NOMO-1 (cell line): Measurements from ENCODE around the gene ZNF880.
"Not testable (repeated sequence)": the region's sequence is repeated elsewhere in the genome, so short reads cannot be mapped to it uniquely, and the experiment has no call there.

ENCODE experiments used
- DNase-seq, 2 experiments: peaks; one replicate each; lab custom pipeline; 2025; ENCODE audit not compliant: unreplicated experiment in 2 of 2; lab: John Stamatoyannopoulos, UW

Gene ZNF880

DNA sequence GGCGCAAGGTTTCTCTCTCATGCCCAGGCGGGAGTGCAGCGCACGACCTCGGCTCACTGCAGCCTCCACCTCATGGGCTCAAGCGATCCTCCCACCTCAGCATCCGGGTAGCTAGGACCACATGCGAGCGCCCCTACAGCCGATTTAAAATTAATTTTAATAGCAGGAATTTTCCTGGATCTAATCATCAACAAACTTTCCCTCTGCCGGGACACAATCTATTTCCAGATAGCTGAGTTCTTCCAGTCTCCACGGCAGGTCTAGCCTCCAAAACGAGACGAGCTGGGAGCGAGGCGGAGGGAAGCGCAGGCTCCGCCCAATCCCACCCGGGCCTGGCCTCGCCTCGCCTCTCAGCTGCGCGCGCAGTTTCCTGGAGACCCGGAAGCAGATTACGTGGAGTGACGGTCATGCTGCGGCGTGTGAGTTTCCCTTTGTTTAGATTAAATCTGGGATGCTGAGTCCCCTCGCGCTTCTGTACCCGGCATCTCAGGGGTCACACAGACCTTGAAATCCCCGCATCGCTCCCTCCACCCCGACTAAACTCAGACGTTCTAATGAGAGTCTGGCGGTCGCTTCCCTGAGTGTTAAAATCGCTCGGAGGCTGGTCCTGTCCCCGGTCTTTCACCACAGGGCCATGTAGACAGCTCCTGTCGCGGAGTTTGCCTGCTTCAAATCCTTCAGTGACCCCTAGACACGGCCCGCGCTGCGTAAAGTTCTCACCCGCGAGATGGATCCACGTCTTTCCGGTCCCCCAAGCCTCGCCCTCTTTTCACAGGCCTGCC is at the start of gene ZNF880:
Gene ZNF880, plus strand, starts transcription at position 365 of the 782 bp plus-strand sequence. Its CDS starts 43 bp downstream, at position 408.
- DNase-seq: no peak

DNA sequence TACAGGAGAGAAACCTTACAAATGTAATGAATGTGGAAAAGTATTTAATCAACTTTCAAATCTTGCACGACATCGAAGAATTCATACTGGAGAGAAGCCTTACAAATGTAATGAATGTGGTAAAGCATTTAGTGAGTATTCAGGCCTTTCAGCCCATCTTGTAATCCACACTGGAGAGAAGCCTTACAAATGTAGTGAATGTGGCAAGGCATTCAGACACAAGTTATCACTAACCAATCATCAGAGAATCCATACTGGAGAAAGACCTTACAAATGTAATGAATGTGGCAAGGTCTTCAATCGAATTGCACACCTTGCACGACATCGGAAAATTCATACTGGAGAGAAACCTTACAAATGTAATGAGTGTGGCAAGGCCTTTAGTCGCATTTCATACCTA is 47.3 kb upstream of the ZNF880 start:
- DNase-seq: no peak

DNA sequence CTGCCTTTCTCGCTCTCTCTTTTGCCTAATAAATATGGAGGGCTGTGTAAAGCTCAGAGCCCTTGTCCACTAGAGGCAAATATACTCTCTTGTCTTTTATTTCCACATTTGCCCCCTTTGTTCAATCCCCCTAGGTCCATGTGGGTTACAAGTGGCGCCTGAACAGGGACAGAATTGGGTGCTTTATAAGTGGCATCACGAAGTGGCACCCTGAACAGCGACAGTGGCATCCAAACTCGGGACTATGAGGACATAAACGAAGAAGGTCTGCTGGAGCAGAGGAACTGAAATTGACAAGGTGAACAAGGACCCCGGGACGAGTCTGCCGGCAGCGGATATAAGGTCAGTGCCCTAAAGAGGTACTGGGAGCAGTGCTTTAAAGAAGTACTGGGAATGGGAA is 38.0 kb upstream of the ZNF880 start:
- no peak for DNase-seq

DNA sequence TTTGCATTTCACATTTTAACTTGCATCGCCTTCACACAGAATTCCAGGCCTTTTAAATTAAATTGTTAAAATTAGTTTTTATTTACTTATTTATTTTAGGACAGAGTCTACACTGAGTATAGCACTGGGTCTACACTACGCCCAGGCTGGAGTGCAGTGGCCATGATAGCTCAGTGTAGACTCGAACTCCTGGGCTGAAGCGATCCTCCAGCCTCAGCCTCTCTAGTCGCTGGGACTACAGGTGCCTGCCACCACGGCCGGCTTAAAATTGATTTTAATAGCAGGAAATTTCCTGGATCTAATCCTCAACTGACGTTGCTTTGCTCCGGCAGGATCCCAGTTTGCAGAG is 34.0 kb upstream of the ZNF880 start:
- no peak for DNase-seq

DNA sequence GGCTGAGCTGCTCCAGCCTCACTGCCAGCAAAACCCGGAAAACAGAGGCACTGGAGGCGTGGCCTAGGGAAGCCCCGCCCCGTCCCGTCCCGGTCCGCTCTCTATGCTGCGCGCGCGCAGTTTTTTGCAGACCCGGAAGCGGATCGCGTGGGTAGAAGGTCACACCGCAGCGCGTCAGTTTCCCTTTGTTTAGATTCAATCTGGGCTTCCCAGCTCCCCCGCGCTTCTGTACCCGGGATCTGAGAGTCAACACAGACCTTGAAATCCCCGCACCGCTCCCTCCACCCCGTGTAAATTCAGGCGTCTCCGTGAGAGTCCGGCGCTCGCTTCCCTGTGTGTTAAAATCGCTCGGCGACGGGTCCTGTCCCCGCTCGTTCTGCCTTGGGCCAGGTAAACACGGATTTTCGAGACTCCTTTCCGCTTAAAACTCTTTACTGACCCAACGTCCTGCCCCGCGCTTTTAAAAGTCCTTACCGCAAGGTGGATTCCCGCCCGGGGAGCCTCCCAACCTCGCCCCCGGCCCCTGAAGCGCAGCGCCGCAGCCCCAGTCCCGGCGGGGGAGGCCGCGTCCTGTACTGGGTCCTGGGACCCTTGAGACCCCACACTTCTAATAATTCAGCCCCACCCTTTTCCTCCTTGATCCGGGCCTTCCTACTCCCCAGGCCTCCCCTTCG is 33.5 kb upstream of the ZNF880 start, which contains the start of gene ZNF610:
Gene ZNF610, plus strand, starts transcription at position 127 of the 674 bp plus-strand sequence. CDS start 12,930 bp downstream, outside the sequence.
- no peak for DNase-seq

DNA sequence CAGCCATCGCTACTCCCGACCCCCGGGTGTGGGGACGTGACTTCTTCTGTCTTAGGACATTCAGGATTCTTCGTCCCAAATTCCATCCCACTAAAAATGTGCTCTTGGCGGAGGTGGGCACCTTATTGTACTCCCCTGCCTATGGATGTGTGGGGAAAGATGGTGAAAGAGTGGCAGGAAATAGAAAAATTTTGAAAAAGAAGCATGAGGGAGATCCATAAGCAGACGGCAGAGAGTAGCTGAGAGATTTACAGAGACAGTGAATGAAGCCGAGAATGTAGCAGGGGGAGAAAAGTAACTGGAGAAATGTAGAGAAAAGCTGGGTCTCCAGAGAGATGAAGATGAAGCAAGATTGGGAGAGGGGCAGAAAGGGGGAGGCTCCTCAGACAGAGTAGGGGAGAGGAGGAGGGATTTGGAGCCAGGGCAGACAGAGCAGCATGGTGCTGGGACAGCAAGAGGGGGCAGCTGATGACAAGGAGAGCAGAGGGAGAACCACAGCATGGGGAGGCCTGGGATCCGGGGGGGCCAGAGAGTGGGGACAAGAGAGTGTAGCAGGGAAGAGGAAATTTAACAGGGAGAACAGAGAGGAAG is 32.8 kb upstream of the ZNF880 start:
- DNase-seq: no peak

DNA sequence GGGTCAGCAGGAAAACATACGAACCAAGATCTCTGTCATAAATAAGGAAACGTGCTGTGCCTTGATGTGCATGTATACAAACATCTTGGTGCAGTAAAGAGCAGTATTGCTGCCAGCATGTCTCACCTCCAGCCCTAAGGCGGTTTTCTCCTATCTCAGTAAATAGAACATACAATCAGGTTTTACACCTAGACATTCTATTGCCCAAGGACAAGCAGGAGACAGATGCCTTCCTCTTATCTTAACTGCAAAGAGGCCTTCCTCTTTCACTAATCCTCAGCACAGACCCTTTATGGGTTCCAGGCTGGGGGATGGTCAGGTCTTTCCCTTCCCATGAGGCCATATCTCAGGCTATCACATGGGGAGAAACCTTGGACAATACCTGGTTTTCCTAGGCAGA is 30.7 kb upstream of the ZNF880 start:
- DNase-seq: not testable (repeated sequence)

DNA sequence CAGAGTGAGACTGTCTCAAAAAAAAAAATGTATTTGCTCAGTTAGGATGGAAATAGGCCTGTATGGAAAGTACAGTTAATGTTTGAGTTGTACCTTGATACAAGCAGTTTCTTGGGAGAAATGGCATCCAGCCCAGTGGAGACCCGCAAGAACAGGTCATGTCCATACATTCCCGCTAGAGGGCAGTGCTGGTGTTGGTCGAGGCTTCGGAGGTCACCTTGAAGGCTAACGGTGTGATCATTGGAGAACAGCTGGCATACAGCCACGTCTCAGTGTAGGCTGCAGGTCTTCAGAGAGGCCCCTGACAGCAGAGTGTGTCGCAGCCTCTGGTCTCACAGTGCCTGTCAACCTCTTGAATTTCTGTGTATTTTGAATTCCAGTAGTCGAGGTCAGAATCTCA is 26.2 kb upstream of the ZNF880 start:
- DNase-seq: peak; percentile 6 to 29

DNA sequence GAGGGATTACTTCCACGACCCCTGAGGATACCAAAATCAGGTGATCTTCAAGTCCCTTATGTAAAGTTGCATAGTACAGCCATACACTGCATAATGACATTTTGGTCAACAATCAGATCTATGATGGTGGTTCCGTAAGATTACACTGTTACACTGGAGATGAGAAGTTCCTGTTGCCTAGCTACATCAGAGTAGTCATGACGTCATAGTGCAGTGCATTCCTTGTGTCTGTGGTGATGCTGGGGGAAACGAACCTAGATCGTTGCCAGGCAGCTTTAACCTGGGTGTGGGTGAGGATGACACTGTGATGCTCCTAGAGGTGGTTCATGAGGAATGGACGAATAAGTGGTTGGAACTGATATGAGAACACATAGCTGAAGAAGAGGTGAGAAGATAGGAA is 24.6 kb upstream of the ZNF880 start:
- no peak for DNase-seq

DNA sequence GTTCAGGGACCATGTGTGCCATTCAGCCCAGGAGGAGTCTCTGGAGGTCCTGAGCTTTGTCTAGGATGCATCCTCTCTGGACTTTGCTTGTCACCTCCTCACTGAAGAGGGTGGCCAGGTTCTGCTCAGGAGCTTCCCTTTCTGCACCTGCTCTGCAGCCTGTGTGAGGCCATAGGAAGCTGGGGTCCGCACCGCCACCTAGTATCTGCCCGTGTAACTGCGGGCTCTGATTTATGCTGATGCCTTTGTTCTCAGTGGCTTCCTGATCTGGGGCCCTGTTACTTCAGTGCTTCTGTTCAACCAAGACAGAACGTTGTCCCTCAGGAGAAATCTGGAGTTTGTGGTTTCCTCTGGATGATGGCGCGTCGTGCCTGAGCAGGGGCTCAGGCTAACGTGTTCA is 18.2 kb upstream of the ZNF880 start:
- no peak for DNase-seq

DNA sequence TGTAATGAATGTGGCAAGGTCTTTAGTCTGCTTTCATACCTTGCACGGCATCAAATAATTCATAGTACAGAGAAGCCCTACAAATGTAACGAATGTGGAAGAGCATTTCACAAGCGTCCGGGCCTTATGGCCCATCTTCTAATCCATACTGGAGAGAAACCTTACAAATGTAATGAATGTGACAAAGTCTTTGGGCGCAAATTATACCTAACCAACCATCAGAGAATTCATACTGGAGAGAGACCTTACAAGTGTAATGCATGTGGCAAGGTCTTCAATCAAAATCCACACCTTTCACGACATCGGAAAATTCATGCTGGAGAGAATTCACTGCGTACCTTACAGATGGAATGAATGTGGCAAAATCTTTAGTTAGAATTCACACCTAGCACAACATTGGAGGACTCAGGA is 3.3 kb upstream of the ZNF880 start:
- DNase-seq: no peak

DNA sequence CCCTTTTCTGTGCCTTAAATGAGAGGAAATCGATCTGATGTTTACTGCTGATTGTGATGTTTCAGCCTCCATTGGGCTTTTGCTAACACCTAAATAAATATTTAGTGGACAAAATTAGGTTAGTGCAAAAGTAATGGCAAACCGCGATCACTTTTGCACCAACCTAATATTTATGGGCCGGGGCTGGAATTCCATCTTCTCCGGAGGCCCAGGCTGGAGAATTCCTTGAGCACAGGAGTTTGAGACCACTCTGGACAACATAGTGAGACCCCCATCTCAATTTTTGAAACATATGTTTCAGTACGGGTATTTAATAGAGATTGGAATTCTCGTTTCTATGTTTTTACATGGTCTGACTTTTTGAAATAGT is 603 bp downstream of the ZNF880 start:
- DNase-seq: no peak

DNA sequence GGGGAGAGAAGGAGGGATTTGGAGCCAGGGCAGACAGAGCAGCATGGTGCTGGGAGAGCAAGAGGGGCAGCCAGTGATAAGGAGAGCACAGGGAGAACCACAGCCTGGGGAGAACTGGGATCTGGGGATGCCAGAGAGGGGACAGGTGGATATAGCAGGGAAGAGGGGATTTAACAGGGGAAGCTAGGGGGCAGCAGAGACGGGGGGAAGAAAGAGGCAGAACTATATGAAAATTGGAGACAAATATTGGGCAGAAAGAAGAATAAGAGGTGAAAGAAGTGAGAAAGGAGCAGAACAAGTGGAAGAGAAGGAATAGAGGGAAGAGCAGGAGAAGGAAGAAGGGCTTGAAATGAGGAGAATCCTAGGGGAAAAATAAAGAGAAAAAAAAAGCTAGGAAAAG is 21.4 kb downstream of the ZNF880 start:
- no peak for DNase-seq

DNA sequence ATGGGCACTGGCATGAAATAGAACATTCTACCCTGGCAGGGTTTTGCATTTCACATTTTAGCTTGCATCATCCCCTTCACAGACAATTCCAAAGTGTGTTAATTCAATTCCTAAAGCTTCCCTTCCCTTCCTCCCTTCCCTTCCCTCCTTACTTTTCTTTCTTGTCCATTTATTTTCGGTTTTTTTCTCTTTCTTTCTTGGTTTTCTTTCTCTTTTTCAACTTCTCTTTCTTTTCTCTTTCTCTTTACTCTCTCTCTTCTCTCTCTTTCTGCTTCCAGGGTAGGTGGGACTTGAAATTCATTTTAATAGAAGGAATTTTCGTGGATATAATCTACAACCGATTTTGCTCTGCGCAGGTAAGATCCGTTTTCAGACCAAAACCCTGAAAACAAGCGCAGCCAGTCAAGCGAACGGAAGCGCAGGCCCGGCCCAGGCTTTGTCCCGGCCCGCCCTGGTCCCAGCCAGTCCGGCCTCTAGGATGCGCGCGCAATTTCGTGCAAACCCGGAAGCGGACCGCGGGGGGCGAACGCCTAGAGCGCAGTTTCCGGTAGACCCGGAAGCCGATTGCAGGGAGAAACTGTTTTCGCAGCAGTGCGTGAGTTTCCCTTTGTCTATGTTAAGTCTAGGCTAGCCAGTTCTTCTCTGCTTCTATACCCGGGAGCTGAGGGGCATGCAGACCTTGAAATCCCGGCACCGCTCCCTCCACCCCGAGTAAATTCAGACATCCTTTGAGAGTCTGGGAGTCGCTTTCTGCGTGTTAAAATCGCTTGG is 27.8 kb downstream of the ZNF880 start, which contains the start of gene ZNF528:
Gene ZNF528, plus strand, starts transcription at position 540 of the 771 bp plus-strand sequence. CDS start 4,165 bp downstream, outside the sequence.
- peak; percentile 20 to 27 for DNase-seq

DNA sequence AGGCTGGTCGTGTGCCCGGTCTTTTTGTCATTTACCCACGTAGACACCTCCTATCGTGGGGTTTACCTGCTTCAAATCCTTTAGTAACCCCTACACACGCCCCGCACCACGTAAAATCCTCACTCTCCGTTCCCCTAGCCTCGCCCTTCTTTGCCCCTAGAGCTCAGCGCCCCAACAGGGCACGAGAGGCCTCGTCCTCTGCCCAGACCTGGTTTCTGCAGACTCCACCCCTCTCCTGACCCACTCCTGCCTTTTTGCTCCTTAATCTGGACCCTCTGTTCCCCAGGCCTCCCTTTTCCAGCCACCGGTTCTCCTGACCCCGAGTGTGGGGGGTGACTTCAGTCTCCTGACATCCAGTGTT is 28.3 kb downstream of the ZNF880 start:
- no peak for DNase-seq

DNA sequence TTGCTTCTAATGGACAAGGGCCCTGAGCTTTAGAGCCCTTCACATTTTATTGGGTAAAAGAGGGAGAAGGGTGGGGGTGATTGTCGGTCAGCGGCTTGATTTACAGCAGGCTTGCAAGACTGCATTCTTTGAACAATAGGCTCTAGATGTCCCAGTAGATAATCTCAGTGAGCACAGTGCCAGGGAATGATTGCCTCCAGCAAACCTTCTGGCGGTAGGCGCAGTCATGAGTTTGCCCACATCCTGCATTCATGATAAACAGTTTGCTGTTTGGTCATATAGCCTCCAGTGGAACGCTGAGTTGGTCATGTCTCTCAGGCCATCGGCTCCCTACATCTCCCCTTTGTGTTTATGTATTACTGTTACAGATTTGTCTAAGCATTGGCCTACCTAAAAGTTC is 40.6 kb downstream of the ZNF880 start:
- DNase-seq: no peak

DNA sequence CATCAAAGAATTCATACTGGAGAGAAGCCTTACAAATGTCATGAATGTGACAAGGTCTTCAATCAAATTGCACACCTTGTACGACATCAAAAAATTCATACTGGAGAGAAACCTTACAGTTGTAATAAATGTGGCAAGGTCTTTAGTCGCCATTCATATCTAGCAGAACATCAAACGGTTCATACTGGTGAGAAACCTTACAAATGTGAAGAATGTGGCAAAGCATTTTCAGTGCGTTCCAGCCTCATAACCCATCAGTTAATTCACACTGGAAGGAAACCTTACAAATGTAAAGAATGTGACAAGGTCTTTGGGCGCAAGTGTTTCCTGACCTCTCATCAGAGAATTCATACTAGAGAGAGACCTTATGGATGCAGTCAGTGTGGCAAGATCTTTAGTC is 46.0 kb downstream of the ZNF880 start:
- DNase-seq: no peak

DNA sequence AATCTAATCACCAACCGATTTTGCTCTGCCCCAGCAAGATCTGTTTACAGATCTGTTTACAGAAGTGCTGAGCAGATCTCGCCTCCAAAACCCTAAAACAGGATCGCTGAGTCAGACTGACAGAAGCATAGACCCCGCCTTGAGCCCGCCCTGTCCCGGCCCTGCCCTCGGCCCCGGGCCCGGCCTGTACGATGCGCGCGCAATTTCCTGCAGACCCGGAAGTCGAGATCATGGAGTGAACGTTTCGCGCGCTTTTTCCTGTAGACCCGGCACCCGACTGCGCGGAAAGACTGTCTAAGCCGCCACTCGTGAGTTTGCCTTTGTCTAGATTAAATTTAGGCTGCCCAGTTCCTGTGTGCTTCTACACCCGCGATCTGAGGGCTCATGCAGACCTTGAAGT is 59.2 kb downstream of the ZNF880 start, which contains the start of gene ZNF534:
Gene ZNF534, plus strand, starts transcription at position 212 of the 400 bp plus-strand sequence. CDS start 2,327 bp downstream, outside the sequence.
- no peak for DNase-seq
